BE2C (cell line): ENCODE measurements around the gene MT1X.

ENCODE experiments used
- DNase-seq: peaks from one replicate; pipeline ENCODE4 v3.0.0-alpha.2; 2020
- H3K27me3 ChIP-seq: fragments of 250-450 bp; sonication (Bioruptor Pico); 2 replicates; pipeline ENCODE4 v1.5.1; 2020; ENCODE audit warnings: mild to moderate bottlenecking
- H3K36me3 ChIP-seq: fragments of 250-450 bp; sonication (Bioruptor Pico); 2 replicates; pipeline ENCODE4 v1.5.1; 2020; ENCODE audit warnings: mild to moderate bottlenecking
- H3K4me1 ChIP-seq: fragments of 250-450 bp; sonication (Bioruptor Pico); 2 replicates; pipeline ENCODE4 v1.5.1; 2020
- H3K4me3 ChIP-seq: 2 replicates; pipeline ENCODE4 v1.5.1; 2011; ENCODE audit warnings: low read depth, low read length
- H3K9me3 ChIP-seq: fragments of 250-450 bp; sonication (Bioruptor Pico); 2 replicates; pipeline ENCODE4 v1.5.1; 2020
- CTCF ChIP-seq: IDR thresholded peaks from 2 replicates; pipeline ENCODE4 v1.5.1; 2012; ENCODE audit warnings: mild to moderate bottlenecking, low read depth, low read length

MT1X gene

GRCh38 chr16:56675685-56676210 lies 6.5 kb upstream of the MT1X start:
- DNase-seq, result no peak
- H3K4me1 ChIP-seq, result no peaks in the 10 kb centered on the region

GRCh38 chr16:56677474-56677873 lies 4.8 kb upstream of the MT1X start:
- TF ChIP-seq CTCF, result no peak
- H3K4me3 ChIP-seq, result no peak overlapping the region

More at GRCh38 chr16:56675685-56676210, 6.5 kb upstream of the MT1X start:
- H3K4me3 ChIP-seq, result no peak overlapping the region
- no peak for TF ChIP-seq CTCF
- H3K27me3 ChIP-seq, result peaks cover 22% of the 10 kb centered on the region
- H3K9me3 ChIP-seq, result no peaks in the 10 kb centered on the region
- no peaks in the 10 kb centered on the region for H3K36me3 ChIP-seq

GRCh38 chr16:56679078-56679730 lies 3.1 kb upstream of the MT1X start:
- no peak for TF ChIP-seq CTCF
- no peaks in the 10 kb centered on the region for H3K36me3 ChIP-seq
- H3K9me3 ChIP-seq, result no peaks in the 10 kb centered on the region
- no peaks in the 10 kb centered on the region for H3K27me3 ChIP-seq
- H3K4me3 ChIP-seq, result no peak overlapping the region
- H3K4me1 ChIP-seq, result no peaks in the 10 kb centered on the region
- no peak for DNase-seq

More at GRCh38 chr16:56677474-56677873, 4.8 kb upstream of the MT1X start:
- DNase-seq, result no peak
- H3K9me3 ChIP-seq, result no peaks in the 10 kb centered on the region
- peaks cover 7% of the 10 kb centered on the region; the same call in 1 of the 2 replicates for H3K27me3 ChIP-seq
- H3K4me1 ChIP-seq, result no peaks in the 10 kb centered on the region
- H3K36me3 ChIP-seq, result no peaks in the 10 kb centered on the region

- TF ChIP-seq CTCF, result no peak
- H3K36me3 ChIP-seq, result no peaks in the 10 kb centered on the region
- H3K27me3 ChIP-seq, result no peaks in the 10 kb centered on the region
- H3K4me3 ChIP-seq, result no peak overlapping the region
- no peaks in the 10 kb centered on the region for H3K4me1 ChIP-seq
- no peaks in the 10 kb centered on the region for H3K9me3 ChIP-seq
- DNase-seq, result no peak
These were observed 2.5 kb upstream of the MT1X start for GRCh38 chr16:56679818-56680217.

- TF ChIP-seq CTCF, result no peak
- Histone ChIP-seq H3K27me3 (no peaks in the 10 kb centered on the region), H3K36me3 (no peaks in the 10 kb centered on the region), H3K9me3 (no peaks in the 10 kb centered on the region), H3K4me1 (no peaks in the 10 kb centered on the region), H3K4me3 (peak overlapping the region; percentile 73)
- no peak for DNase-seq
These were observed 580 bp downstream of the MT1X start for GRCh38 chr16:56682703-56683397.
